GM19239 (cell line): ENCODE measurements around the gene NT5DC1.

ENCODE experiments used
- DNase-seq: peaks from one replicate; pipeline ENCODE4 v3.0.0; 2011; ENCODE audit warnings: low spot score; ENCODE audit not compliant: insufficient read length
- FAIRE-seq: peaks from 2 replicates; lab custom pipeline; 2011; peaks lifted over from hg19 to GRCh38; lab: Jason Lieb, UNC

Gene NT5DC1

DNA sequence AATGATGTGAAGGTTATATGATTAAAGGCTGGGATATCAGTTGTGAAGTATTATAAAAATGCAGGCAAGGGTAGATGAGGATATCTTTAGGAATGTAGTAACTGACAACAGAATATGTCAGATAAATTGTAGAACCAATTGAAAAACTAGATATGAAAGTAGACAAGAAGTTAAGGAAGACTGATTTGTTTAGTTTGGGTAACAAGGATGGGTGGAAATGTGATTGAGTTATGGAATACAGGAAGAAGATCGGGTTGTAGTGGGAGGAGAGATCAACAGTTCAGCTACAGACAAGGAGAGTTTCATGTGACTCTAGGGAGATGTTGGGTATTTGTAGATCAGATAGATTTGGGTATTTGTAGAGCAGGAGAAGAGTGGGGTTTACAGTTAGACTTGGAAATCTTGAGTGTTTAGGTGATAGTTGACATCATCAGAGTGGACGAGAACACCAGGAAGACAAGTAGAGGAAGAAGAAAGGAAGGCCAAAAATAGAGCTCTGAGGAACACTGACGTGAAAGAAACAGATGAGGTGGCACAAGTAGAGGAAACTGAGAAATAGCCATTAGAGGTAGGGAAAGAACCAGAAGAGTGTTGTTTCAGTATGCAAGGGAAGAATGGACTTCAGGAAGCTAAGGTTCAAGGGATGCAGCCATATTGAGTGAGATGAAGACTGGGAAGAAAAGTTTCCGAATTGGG, 191.2 kb downstream of the NT5DC1 start:
- DNase-seq = no peak

DNA sequence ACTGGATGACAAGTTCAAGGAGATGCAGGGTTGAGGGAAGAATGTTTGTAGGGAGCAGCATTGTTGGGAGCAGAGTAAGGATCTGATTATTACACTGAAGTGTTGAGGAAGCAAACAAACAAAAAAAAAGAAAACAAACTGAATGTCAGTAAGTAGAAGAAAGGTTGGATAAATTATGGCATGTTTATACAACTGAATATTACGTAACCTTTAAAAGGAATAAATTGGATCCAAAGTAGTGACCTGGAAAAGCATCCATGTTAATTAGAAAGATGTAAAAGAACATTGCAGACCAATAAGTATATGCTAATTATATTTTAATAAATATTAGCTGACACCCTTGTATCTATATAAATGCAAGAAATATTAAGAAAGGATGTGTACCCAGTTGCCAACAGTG, 191.9 kb downstream of the NT5DC1 start:
- FAIRE-seq (no peak), DNase-seq (no peak)

More for the DNA sequence above, 191.2 kb downstream of the NT5DC1 start:
- FAIRE-seq = no peak

GRCh38 chr6:116298273-116298672, 197.6 kb downstream of the NT5DC1 start:
- FAIRE-seq (peak; percentile 51), DNase-seq (no peak)

- DNase-seq = no peak
- no peak for FAIRE-seq
Observed at GRCh38 chr6:116298973-116299372, 198.3 kb downstream of the NT5DC1 start.
